K562 (cell line): ENCODE results near the gene ARHGAP22. TPM values are rescaled to one million over a fixed set of nuclear protein-coding genes. Genes with fewer than 3 reads are reported as not detected.

ENCODE experiments used
- ATAC-seq: fragments of 200-7000 bp; cut with Tn5 transposase; 3 replicates; pipeline ENCODE4 v1.9.1; 2020; ENCODE audit warnings: moderate library complexity
- BruUV-seq: library from RNA; stranded (reverse); fragments of 400-500 nt; replicated peaks from 2 replicates; lab custom pipeline; 2021; lab: Mats Ljungman, UMichigan
- CTCF ChIA-PET: fragments of 300-600 bp; formaldehyde crosslinking; extraction: SDS; loops from one replicate; lab custom pipeline; 2021; ENCODE audit warnings: low intra/inter-chr PET ratio; lab: Yijun Ruan, JAX
- POLR2A ChIA-PET: fragments of 300-600, 350-650 bp; sonication (Branson Sonifier 250); formaldehyde crosslinking; extraction: SDS; loops from one replicate; lab custom pipeline; 2021; ENCODE audit warnings: antibody characterized with exemption, inconsistent platforms; lab: Yijun Ruan, JAX
- DNase-seq, 4 experiments: peaks; one replicate each; pipeline versions ENCODE4 v3.0.0 to v3.0.0-alpha.2; 2011 to 2018; ENCODE audit warnings: low spot score in 3 of 4, mixed read lengths in 3 of 4; ENCODE audit errors: extremely low read depth in 1 of 4
- FAIRE-seq: peaks from 2 replicates; lab custom pipeline; 2011; peaks lifted over from hg19 to GRCh38; lab: Jason Lieb, UNC
- H2AFZ ChIP-seq: 2 replicates; pipeline ENCODE4 v1.6.0; 2011; ENCODE audit warnings: low read depth, low read length, control low read depth, inconsistent platforms
- H3K27ac ChIP-seq: fragments of 200-600 bp; 3 replicates; pipeline ENCODE4 v1.8.0; 2011; ENCODE audit warnings: low read depth, mild to moderate bottlenecking, control low read depth, inconsistent platforms, low read length, moderate library complexity, mixed read lengths; ENCODE audit errors: extremely low read depth
- H3K27me3 ChIP-seq, 2 experiments: fragments of 300-600 bp in 1 of 2; 2 replicates in 1 of 2; 3 replicates in 1 of 2; pipeline versions ENCODE4 v1.6.0 to v1.8.0; 2011; ENCODE audit warnings: inconsistent platforms in 2 of 2, low read length in 2 of 2, mild to moderate bottlenecking in 1 of 2, mixed read lengths in 1 of 2, moderate library complexity in 1 of 2; ENCODE audit not compliant: control insufficient read depth in 2 of 2, insufficient read depth in 2 of 2
- H3K36me3 ChIP-seq: fragments of 300-600 bp; 3 replicates; pipeline ENCODE4 v1.8.0; 2011; ENCODE audit warnings: mild to moderate bottlenecking, low read length, inconsistent platforms; ENCODE audit not compliant: control insufficient read depth, insufficient read depth
- H3K4me1 ChIP-seq, 2 experiments: fragments of 200-600 bp in 1 of 2; replicated peaks in 1 of 2; 2 replicates in 1 of 2; 3 replicates in 1 of 2; pipeline versions ENCODE4 v1.5.1 to v1.8.0; 2011; ENCODE audit warnings: inconsistent platforms in 2 of 2, low read length in 2 of 2, mild to moderate bottlenecking in 1 of 2, mixed read lengths in 1 of 2, moderate library complexity in 1 of 2; ENCODE audit not compliant: control insufficient read depth in 2 of 2, insufficient read depth in 2 of 2
- H3K4me2 ChIP-seq: 2 replicates; pipeline ENCODE4 v1.6.1; 2011; ENCODE audit warnings: low read length, control low read depth, inconsistent platforms, mixed read lengths; ENCODE audit not compliant: insufficient read depth
- H3K4me3 ChIP-seq: fragments of 200-600 bp; sonication (generic), shearing (Covaris generic); 2 replicates; pipeline ENCODE4 v1.5.1; 2016; ENCODE audit warnings: control low read depth, inconsistent platforms
- H3K79me2 ChIP-seq: fragments of 200-600 bp; 3 replicates; pipeline ENCODE4 v1.8.0; 2011; ENCODE audit warnings: low read length, inconsistent platforms; ENCODE audit not compliant: control insufficient read depth, insufficient read depth
- H3K9ac ChIP-seq, 2 experiments: 2 replicates each; pipeline versions ENCODE4 v1.6.0 to v1.6.1; 2011; ENCODE audit warnings: low read depth in 2 of 2, low read length in 2 of 2, control low read depth in 1 of 2, inconsistent platforms in 1 of 2, mild to moderate bottlenecking in 1 of 2, mixed read lengths in 1 of 2; ENCODE audit not compliant: insufficient read depth in 1 of 2
- H3K9me1 ChIP-seq: one replicate; pipeline ENCODE4 v1.6.0; 2011; ENCODE audit warnings: inconsistent platforms, mild to moderate bottlenecking, low read length, moderate library complexity; ENCODE audit not compliant: control insufficient read depth, insufficient read depth
- H3K9me3 ChIP-seq: replicated peaks from 2 replicates; pipeline ENCODE4 v1.5.1; 2011; ENCODE audit warnings: low read depth, low read length, inconsistent platforms; ENCODE audit not compliant: control insufficient read depth, insufficient read depth
- H4K20me1 ChIP-seq: replicated peaks from 2 replicates; pipeline ENCODE4 v1.6.1; 2011; ENCODE audit warnings: low read length, inconsistent platforms, mixed read lengths; ENCODE audit not compliant: control insufficient read depth, insufficient read depth
- DMBX1 ChIP-seq: fragments of 250-450 bp; sonication (Bioruptor Pico); IDR thresholded peaks from 2 replicates; pipeline ENCODE4 v1.8.0; 2022; ENCODE audit warnings: inconsistent platforms, mild to moderate bottlenecking, moderate library complexity, borderline replicate concordance
- NFXL1 ChIP-seq: fragments of 450-650 bp; formaldehyde crosslinking; IDR thresholded peaks from 2 replicates; pipeline ENCODE4 v1.4.0; 2021; ENCODE audit warnings: mild to moderate bottlenecking
- ZNF668 ChIP-seq: fragments of 250-450 bp; sonication (Bioruptor Pico); IDR thresholded peaks from 2 replicates; pipeline ENCODE4 v1.8.0; 2022; ENCODE audit warnings: mild to moderate bottlenecking, inconsistent platforms
- ZNF740 ChIP-seq, 3 experiments: fragments of 200-800 bp in 1 of 3; sonication (Bioruptor generic) in 1 of 3; sonication (generic) in 1 of 3; formaldehyde crosslinking in 1 of 3; IDR thresholded peaks; 2 replicates each; pipeline versions ENCODE4 v1.6.1 to v1.8.0; 2016 to 2022; ENCODE audit warnings: mild to moderate bottlenecking in 2 of 3, missing compliant biosample characterization in 2 of 3, missing genetic modification characterization in 2 of 3, missing genetic modification reagents in 1 of 3
- WGBS: fragments of 100-300 bp; shearing (Covaris generic); methylation state at CpG from one replicate; pipeline ENCODE4 v1.1.6; 2016; ENCODE audit warnings: low coverage, mixed read lengths; ENCODE audit not compliant: insufficient coverage; ENCODE audit errors: missing lambda C conversion rate; 5-methylcytosine and 5-hydroxymethylcytosine counted together
- in situ Hi-C: fragments of 300-500 bp; cut with MboI; formaldehyde crosslinking; loops from 4 replicates; pipeline ENCODE4 v1.15.0; 2018; ENCODE audit warnings: inconsistent platforms, mixed read lengths
- intact Hi-C: fragments of 100-400 bp; cut with micrococcal nuclease; formaldehyde crosslinking; loops from 2 replicates; pipeline ENCODE4 v1.14.2; 2022
- polyA plus RNA-seq, 8 experiments: library from polyadenylated mRNA; depleted of rRNA in 4 of 8; stranded (reverse) in 5 of 8; unstranded in 3 of 8; fragments of >200 nt; fragmentation: Nextera tagmentation in 2 of 8; fragmentation: Illumina TruSeq in 1 of 8; extraction: Ambion mirVana in 2 of 8; extraction: Trizol in 1 of 8; gene quantifications; 2 replicates each; pipeline versions ENCODE4 v1.2.1 to v1.2.3, GENCODE V29; 2011 to 2014; ENCODE audit warnings: inconsistent platforms in 1 of 8, missing spikeins in 1 of 8
- total RNA-seq, 7 experiments: library from RNA; depleted of rRNA in 6 of 7; stranded (reverse); fragments of >200 nt in 6 of 7; fragmentation: Illumina TruSeq in 2 of 7; extraction: Trizol in 2 of 7; gene quantifications; 2 replicates each; pipeline versions ENCODE4 v1.2.1 to v1.2.3, GENCODE V29; 2011 to 2021; ENCODE audit warnings: low replicate concordance in 1 of 7
- TF ChIP-seq, protein P1 (sequence below), 2 experiments: fragments of 250-450 bp in 1 of 2; fragments of 450-650 bp in 1 of 2; sonication (Bioruptor Pico) in 1 of 2; IDR thresholded peaks; 2 replicates each; pipeline versions ENCODE4 v1.6.1 to v1.8.0; 2016 to 2021; ENCODE audit warnings: mild to moderate bottlenecking in 2 of 2, moderate library complexity in 2 of 2, missing compliant biosample characterization in 1 of 2, missing genetic modification characterization in 1 of 2
- TF ChIP-seq, protein P2 (sequence below): fragments of 250-450 bp; sonication (Bioruptor Pico); IDR thresholded peaks from 2 replicates; pipeline ENCODE4 v1.5.0; 2021; ENCODE audit warnings: mild to moderate bottlenecking, borderline replicate concordance

The ARHGAP22 gene
- total and polyA plus RNA-seq, 9 of the 15 experiments (the other 6 are each of a cell fraction or from before 2014, with no cell fraction given), result 1.3 to 28.1 (median 12.7) TPM

GRCh38 chr10:48464121-48464870 is 140.6 kb downstream of the ARHGAP22 start:
- H2AFZ ChIP-seq, result no peak overlapping the region
- ChIA-PET CTCF (interaction anchor here (0.8 kb wide), 1 partner anchor 20 kb away, joined by 3 read pairs; no protein-coding TSS in a partner anchor), POLR2A (interaction anchor here (0.6 to 1.2 kb wide), 5 partner anchors 10 to 82 kb away, joined by 3 to 5 read pairs (median 3); no protein-coding TSS in a partner anchor)
- no peaks in the 10 kb centered on the region for H3K9me3 ChIP-seq
- intact Hi-C loops, result no loop called here
- peaks cover 61% of the 10 kb centered on the region for H3K79me2 ChIP-seq
- ATAC-seq (peak; percentile 1; the same call in 1 of the 3 replicates), FAIRE-seq (no peak), DNase-seq (no peak)
- H3K4me2 ChIP-seq, result no peak overlapping the region
- no peaks in the 10 kb centered on the region; a peak in 1 of 5 replicates for H3K27me3 ChIP-seq
- TF ChIP-seq ZNF668 (CRISPR knock-in tag) (0 out of 2 replicates have a peak, but pooled peaks have one; percentile 26), DMBX1 (CRISPR knock-in tag) (peak; percentile 62; the same call in 1 of the 2 replicates), NFXL1 (CRISPR knock-in tag) (no peak), ZNF740 (CRISPR knock-in tag; IDR thresholded peaks at IDR 0.05) (peak; percentile 46; the same call in 1 of the 2 replicates), ZNF740 (tag; IDR thresholded peaks at IDR 0.05) (no peak)
- TF ChIP-seq, protein P1, sequence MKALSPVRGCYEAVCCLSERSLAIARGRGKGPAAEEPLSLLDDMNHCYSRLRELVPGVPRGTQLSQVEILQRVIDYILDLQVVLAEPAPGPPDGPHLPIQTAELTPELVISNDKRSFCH (CRISPR knock-in tag; IDR thresholded peaks at IDR 0.05), result no peak
- TF ChIP-seq, protein P1 (tag; IDR thresholded peaks at IDR 0.05), result peak; percentile 36; the same call in 1 of the 2 replicates
- TF ChIP-seq, protein P2, sequence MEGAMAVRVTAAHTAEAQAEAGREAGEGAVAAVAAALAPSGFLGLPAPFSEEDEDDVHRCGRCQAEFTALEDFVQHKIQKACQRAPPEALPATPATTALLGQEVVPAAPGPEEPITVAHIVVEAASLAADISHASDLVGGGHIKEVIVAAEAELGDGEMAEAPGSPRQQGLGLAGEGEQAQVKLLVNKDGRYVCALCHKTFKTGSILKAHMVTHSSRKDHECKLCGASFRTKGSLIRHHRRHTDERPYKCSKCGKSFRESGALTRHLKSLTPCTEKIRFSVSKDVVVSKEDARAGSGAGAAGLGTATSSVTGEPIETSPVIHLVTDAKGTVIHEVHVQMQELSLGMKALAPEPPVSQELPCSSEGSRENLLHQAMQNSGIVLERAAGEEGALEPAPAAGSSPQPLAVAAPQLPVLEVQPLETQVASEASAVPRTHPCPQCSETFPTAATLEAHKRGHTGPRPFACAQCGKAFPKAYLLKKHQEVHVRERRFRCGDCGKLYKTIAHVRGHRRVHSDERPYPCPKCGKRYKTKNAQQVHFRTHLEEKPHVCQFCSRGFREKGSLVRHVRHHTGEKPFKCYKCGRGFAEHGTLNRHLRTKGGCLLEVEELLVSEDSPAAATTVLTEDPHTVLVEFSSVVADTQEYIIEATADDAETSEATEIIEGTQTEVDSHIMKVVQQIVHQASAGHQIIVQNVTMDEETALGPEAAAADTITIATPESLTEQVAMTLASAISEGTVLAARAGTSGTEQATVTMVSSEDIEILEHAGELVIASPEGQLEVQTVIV (CRISPR knock-in tag), result no peak
- peaks cover 78 to 79% of the 10 kb centered on the region in 2 experiments for H3K4me1 ChIP-seq
- peak overlapping the region; percentile 59; the same call in 2 of the 3 replicates for H3K27ac ChIP-seq
- WGBS, result 65% methylated on average over 9 of the region's 9 CpGs
- H3K9ac ChIP-seq, result peak overlapping the region; percentile 35 to 87; a peak in 2 of 4 replicates
- no peaks in the 10 kb centered on the region for H3K9me1 ChIP-seq
- peaks cover 20% of the 10 kb centered on the region for H3K36me3 ChIP-seq
- BruUV-seq, result no TSS peak
- no peaks in the 10 kb centered on the region for H4K20me1 ChIP-seq
- no peak overlapping the region for H3K4me3 ChIP-seq
- in situ Hi-C loops, result no loop called here
